ENCODE results near the gene KIAA0825. TPM values are rescaled to one million over a fixed set of nuclear protein-coding genes. Genes with fewer than 3 reads are reported as not detected.
"Not testable (repeated sequence)": the region's sequence is repeated elsewhere in the genome, so short reads cannot be mapped to it uniquely, and the experiment has no call there.

Gene KIAA0825
- total RNA-seq, 1 experiment from 2014 or later: 0.08 TPM

DNA sequence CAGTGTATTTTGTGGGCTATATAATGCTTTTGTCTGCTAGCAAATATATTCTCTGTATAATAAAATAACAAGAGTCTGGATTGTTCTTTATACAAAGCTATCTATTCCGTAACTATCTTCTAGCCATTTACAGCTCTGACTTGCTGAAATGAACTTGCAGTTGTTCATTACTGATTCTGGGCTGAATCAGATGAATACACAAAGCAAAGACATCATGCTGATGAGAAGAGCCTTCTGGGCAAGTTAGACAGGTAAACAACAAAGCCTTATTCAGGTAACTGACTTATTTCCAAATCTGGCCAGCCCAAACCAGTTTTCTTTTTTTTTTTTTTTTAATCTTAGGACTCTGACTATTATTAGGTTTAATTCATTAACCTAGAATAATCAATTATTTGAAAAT lies 255.5 kb downstream of the KIAA0825 start:
- in situ Hi-C loops (cut with HindIII; ENCODE audit: low pct_unique_long_range_greater_than_20kb, low sequenced_read_pairs): no loop called here
- DNase-seq (ENCODE audit: low read depth, low spot score): no peak

DNA sequence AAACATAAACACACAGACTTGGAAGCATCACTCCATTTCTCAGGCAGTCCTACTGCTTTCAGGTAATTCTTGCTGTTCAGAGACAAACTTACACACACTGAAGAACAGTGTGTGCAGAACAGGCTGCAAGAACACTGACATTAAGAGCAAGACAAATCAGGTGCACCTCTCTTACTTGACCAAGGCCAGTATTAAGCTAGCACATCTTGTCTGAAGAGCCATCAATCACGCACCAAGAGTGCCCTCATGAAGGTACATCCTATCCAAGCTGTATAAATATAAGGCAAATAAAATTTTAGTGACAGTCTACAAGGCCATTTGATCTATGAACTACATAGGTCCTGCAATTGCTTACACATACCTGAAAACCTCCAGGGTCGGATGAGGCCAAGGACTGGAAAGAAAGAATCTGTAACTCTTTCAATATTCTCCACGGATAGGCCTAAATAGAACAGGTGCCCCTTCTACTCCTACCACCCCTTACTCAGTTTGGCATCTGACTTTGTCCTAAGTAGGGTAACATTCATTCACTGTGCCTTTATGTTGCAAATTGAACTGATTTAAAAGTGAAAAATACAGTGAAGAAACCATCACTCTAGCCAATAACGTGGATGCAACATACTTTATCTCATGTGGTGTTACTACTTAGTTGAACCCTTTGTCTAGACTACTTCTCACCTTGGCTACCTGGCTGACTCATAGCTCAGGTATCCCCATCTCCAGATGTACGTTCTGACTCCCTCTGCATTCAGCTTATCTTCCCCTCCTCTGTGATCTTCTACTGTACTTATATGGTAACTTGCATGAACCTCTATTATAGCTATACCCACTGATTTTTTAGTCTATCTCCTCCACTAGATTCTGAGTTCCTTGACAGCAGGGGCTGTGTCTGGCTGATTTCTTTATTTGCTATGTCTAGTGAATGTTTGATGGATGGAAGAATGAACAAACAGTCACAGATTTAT lies 256.3 kb downstream of the KIAA0825 start:
- in situ Hi-C loops (cut with HindIII; ENCODE audit: low pct_unique_long_range_greater_than_20kb, low sequenced_read_pairs): no loop called here

DNA sequence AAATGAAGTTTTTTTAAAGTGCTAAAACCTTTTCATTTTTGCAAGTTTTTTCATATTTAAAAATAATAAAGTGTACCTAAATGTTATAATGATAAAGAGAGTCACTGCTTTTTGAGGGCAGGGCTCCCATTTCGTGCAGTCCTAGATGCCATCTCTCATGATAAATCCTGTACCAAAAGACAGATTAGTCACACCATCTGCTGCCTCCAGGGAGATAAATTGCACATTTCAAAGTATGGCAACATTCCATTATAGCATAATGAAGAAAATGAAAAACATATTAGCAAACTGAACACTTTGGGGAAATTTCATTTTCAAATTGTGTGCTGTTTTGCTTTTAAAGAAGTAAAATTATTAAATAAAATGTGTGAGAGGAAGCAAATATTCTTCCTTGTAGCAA lies 257.2 kb downstream of the KIAA0825 start:
- in situ Hi-C loops (cut with HindIII; ENCODE audit: low pct_unique_long_range_greater_than_20kb, low sequenced_read_pairs): no loop called here
- DNase-seq (ENCODE audit: low read depth, low spot score): no peak

More for the DNA sequence above, 256.3 kb downstream of the KIAA0825 start:
- DNase-seq (ENCODE audit: low read depth, low spot score): no peak

DNA sequence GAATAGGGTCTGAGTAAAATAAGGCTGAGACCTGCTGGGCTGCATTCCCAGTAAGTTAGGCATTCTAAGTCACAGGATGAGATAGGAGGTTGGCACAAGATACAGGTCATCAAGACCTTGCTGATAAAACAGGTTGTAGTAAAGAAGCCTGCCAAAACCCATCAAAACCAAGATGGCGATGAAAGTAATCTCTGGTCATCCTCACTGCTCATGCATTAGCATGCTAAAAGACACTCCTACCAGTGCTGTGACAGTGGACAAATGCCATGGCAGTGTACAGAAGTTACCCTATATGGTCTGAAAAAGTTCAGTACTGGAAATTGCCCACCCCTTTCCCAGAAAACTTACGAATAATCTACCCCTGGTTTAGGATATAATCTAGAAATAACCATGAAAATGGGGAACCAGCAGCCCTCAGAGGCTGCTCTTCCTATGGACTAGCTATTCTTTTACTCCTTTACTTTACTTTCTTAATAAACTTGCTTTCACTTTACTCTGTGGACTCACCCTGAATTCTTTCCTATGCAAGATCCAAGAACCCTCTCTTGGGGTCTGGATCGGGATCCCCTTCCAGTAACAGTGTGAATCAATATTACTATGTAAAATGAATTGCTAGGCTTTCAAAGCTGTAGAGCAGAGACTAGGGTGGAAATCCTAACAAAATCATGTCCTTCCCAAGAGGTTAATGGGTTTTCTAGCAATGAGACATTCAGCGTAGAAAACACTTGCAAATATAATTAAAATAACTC lies 257.8 kb downstream of the KIAA0825 start:
- in situ Hi-C loops (cut with HindIII; ENCODE audit: low pct_unique_long_range_greater_than_20kb, low sequenced_read_pairs): no loop called here
- DNase-seq (ENCODE audit: low read depth, low spot score): no peak

DNA sequence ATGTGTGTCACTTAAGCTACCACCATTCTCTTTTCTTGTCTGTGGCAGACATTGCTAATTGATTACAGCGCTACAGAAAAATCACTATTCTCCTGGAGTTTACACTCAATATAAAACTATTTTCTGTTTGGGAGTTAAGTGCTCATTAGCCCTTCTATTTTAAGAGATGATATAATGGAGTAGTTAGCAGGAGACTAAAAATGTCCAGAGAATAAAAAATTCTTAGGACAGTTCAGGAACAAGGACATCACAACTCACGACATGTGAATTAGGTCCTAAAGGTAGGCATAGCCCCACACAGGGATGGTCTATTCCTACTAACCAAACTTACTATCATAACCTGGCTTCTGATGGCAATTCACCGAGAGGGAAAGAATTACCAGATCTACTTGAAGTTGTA lies 258.5 kb downstream of the KIAA0825 start:
- DNase-seq (ENCODE audit: low read depth, low spot score): no peak
- in situ Hi-C loops (cut with HindIII; ENCODE audit: low pct_unique_long_range_greater_than_20kb, low sequenced_read_pairs): no loop called here

DNA sequence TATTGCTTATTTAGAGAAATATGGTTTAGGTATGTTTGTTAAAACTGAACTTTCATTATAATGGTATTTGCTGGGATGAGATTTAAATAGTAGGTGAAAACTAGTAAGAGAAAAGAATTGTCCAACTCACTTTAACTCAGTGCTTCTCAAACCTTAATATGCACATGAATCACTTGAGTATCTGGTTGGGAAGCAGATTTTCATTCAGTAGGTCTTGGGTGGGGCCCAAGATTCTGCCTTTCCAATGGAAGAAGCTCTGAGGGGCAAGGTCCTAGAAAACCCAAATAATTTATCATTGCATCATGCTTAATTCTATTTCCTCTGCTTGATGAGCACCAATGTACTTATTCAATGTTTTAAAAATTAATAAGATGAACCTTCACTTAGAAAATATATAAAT lies 262.6 kb downstream of the KIAA0825 start:
- no peak for DNase-seq (ENCODE audit: low read depth, low spot score)
- in situ Hi-C loops (cut with HindIII; ENCODE audit: low pct_unique_long_range_greater_than_20kb, low sequenced_read_pairs): no loop called here

DNA sequence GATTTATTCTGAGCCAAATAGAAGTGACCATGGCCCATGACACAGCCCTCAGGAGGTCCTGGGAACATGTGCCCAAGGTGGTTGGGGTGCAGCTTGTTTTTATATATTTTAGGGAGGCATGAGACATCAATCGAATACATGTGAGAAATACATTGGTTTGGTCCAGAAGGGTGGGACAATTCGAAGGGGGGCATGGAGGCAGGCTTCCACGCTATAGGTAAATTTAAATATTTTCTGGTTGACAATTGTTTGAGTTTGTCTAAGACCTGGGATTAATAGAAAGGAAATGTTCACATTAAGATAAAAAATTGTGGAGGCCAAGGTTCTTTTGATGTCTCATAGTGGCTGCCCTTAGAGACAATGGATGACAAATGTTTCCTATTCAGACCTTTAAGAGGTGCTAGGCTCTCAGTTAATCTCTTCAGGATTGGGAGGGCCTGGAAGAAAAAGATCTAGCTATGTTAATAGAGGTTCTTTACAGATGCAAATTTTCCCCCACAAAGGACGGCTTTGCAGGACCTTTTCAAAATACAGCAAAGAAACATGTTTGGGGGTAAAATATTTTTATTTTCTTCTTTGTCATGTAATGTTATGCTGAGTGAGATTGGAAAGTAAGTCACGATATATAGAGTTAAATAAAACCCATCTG lies 263.4 kb downstream of the KIAA0825 start:
- in situ Hi-C loops (cut with HindIII; ENCODE audit: low pct_unique_long_range_greater_than_20kb, low sequenced_read_pairs); DNase-seq (ENCODE audit: low read depth, low spot score): not testable (repeated sequence)

DNA sequence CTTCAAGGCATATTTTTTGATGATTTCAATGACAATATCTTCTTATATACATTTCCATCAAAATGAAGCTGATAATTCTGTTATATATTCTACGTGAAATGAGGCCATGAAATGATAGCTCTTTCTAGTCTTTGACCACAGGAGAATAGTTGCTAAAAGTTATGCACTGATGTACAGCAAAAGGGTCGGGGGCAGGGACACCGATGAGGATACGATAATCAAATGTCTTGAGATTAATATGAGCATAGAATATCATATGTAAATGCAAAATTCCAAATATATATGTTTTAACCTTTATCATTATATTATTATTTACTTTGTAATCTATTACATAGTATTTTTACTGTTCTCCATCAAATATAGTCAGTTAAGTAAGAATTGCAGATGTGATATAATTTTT lies 264.8 kb downstream of the KIAA0825 start:
- in situ Hi-C loops (cut with HindIII; ENCODE audit: low pct_unique_long_range_greater_than_20kb, low sequenced_read_pairs): no loop called here
- no peak for DNase-seq (ENCODE audit: low read depth, low spot score)

DNA sequence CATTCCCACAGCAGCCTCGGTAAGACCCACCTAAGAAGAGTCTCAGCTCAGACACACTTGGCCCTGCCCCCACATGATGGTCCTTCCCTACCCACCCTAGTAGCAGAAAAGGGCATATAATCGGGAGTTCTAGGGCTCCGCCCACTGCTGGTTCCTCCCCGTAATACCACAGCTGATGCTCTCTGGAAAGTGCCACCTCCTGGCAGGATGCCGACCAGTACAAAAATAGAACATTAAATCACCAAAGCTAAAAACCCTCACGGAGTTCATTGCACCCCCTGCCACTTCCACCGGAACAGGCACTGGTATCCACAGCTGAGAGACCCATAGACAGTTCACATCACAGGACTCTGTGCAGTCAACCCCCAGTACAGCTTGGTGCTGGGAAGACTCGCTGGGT lies 271.3 kb downstream of the KIAA0825 start:
- no peak for DNase-seq (ENCODE audit: low read depth, low spot score)
- in situ Hi-C loops (cut with HindIII; ENCODE audit: low pct_unique_long_range_greater_than_20kb, low sequenced_read_pairs): no loop called here

DNA sequence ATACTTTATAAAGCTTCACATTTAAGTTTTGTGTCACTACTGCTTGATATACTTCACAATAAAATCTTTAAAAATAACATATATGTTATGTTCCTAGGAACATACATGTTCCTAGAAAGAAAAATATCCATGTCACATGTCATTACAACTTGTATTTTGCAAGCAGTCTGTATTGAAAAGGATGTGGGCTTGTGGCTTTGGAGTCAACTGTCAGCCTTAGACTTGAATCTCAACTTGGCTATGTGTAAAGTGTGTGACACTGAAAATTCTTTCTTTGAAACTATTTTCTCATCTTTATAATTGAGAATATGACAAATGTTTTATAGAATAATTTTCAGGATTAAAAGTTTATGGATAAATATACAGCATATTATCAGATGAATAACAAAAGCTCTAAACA lies 273.1 kb downstream of the KIAA0825 start:
- in situ Hi-C loops (cut with HindIII; ENCODE audit: low pct_unique_long_range_greater_than_20kb, low sequenced_read_pairs): no loop called here
- DNase-seq (ENCODE audit: low read depth, low spot score): no peak

DNA sequence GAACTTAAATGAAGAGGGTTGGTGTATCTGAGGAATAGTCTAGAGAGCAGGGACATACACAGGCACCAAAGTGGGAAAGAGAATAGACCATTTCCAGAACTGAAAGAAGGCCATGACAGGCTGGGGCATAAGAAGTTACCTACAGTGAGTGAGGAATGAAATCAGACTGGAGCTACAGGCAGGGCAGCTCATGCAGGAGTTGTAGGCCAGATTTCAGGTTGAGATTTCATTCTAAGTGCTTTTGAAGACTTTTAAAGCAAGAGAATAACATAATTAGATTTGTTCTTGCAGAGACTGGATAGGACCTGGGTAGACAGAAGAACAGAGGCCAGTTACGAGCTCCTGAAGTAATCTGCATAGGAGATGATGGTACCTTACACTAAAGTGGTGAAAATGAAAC lies 280.8 kb downstream of the KIAA0825 start:
- in situ Hi-C loops (cut with HindIII; ENCODE audit: low pct_unique_long_range_greater_than_20kb, low sequenced_read_pairs): no loop called here
- no peak for DNase-seq (ENCODE audit: low read depth, low spot score)

DNA sequence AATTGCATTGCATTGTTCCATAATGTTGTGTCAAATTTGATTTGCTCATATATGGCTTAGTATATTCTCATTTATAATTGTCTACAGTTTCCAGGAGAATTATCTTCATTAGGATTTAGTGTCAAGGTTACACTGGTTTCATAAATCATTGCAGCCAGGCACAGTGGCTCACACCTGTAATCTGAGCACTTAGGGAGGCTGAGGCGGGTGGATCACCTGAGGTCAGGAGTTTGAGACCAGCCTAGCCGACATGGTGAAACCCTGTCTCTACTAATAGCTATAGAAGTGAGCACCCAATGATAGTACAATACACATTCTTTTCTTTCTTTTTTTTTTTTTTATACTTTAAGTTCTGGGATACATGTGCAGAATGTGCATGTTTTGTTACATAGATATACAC lies 282.5 kb downstream of the KIAA0825 start:
- in situ Hi-C loops (cut with HindIII; ENCODE audit: low pct_unique_long_range_greater_than_20kb, low sequenced_read_pairs): no loop called here
- DNase-seq (ENCODE audit: low read depth, low spot score): no peak

DNA sequence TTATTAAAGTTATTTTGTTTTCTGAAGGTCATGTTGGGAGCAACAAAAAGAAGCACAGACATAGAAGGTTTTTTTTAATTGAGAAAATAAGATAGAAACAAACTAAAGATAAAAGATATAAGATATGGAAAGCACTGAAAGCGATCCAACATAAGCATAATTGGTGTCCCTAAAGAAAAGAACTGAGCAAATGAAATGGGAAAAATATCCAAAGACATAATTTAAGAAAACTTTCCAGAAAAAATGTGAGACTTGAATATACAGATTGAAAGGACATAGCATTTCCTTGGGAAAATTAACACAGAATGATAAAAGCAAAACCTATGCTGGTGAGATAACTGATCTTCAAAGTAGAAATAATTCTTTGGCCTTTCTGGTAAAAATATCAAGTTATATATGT lies 289.3 kb downstream of the KIAA0825 start:
- in situ Hi-C loops (cut with HindIII; ENCODE audit: low pct_unique_long_range_greater_than_20kb, low sequenced_read_pairs): no loop called here

DNA sequence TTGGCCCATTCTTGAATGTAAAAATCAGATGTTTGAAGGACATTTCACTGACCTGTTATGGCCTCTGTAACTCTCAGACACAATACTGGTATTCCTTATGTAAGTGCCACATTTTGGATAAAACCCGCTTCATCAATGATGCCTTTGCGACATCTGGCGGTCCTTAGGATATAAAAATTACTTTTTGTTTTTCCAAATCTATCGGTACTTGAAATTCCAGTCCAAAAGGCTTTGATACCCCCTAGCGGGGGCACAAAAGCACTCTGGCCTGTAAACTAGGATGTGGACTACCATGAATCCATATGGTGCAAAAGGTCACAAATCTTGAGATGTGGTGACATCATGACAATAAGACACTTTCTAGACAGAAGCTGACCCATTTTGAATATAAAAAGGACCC lies 291.8 kb downstream of the KIAA0825 start:
- DNase-seq (ENCODE audit: low read depth, low spot score): peak; percentile 82
- in situ Hi-C loops (cut with HindIII; ENCODE audit: low pct_unique_long_range_greater_than_20kb, low sequenced_read_pairs): no loop called here

More for the DNA sequence above, 289.3 kb downstream of the KIAA0825 start:
- no peak for DNase-seq (ENCODE audit: low read depth, low spot score)

DNA sequence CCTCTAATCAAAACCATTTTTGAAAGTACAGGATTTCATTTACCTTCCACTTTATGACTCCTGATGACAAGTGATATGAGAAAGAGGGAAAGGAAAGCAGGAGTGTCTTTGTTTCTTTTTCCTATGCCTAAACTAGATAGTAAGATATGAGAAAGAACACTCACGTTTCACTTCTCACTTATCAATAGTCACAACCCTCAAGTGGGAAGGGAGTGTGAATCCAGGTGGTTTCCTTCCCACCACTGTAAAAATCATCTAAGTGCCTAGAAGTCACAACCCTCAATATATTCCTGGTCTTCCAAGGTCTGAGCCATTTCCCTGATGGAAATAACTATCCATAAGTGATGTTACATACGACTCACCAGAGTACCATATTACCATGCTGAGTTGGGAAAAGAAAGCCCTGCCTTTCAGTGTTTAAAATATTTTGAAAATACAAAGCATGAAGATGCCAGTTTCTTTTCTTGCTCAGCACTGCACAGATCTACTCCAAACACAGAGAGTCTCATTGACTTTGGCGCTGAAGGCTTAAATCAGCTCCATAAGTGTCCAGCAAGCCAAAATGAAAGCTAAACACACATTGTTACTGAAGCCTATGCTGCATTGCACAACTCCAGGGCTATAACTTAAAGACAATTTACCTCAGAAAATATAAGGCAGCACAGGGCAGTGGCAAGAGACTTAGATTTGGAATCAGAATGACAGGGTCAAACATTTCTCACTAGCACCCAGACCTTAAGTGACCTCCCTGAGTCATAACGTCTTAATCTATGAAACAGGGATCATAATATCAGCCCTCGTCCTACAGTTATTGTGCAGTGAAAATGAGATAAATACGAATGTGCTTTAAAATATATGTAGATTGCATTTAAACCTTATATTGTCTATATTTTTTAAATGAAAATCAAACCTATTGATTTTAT lies 301.2 kb downstream of the KIAA0825 start:
- in situ Hi-C loops (cut with HindIII; ENCODE audit: low pct_unique_long_range_greater_than_20kb, low sequenced_read_pairs): no loop called here
- no peak for DNase-seq (ENCODE audit: low read depth, low spot score)

DNA sequence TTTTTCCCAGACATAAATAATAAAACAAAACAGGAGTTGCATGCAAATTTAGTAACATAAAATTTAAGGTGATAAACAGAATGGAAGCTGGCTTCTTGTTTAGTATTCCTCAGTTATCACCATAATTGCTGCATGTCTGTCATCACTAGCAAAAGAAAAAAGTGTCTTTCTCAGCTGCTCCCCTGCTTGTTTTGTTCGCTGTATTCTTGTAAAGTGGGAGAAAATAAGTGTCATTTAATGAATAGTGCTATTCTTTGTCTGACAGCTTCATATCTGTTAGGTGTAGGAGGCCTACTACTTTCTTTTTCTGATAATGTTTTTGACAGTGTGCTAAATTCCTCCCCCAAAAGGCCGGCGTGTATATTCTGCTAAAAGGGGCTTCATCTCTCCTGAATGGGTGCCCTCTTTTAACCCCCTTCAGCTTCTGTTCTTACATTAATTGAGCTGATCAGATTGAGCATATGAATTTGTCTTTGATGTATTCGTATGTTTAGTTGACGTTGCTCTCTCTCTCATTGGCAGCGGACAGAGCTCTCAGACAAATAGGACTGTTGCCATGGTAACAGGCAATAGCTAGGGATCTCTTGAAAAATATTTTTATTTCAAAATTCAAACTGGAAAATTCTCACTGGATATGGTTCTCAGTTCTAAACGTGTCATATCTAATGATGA lies 303.8 kb downstream of the KIAA0825 start:
- DNase-seq (ENCODE audit: low read depth, low spot score): no peak
- in situ Hi-C loops (cut with HindIII; ENCODE audit: low pct_unique_long_range_greater_than_20kb, low sequenced_read_pairs): no loop called here

DNA sequence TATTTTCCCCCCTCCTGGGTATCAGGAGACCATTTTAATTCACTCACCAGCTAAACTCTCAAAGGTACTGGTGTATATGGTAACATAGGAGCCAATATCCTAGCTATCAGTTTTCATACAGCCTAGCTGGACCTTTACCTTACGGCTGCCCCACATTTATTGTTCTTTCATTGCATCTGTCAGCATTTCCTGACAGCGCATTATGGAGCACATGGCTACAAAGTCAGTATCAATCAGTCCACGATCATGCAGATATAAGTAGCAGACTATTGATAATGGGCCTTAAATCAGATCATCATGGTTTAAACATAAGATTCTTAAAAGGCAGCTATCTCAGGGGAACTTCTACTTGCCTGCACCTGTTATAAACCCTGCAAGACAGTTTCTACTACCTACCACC lies 304.7 kb downstream of the KIAA0825 start:
- in situ Hi-C loops (cut with HindIII; ENCODE audit: low pct_unique_long_range_greater_than_20kb, low sequenced_read_pairs): no loop called here
- DNase-seq (ENCODE audit: low read depth, low spot score): no peak
